GM18868 (cell line): ENCODE results near the gene B4GALT2.

Experiments used
- ATAC-seq: cut with Tn5 transposase; IDR thresholded peaks from one replicate; pipeline ENCODE4 v1.9.1; 2021; ENCODE audit warnings: mild to moderate bottlenecking, moderate library complexity; ENCODE audit not compliant: unreplicated experiment

Gene B4GALT2

GRCh38 chr1:43983253-43983899 is 4.4 kb downstream of the B4GALT2 start:
- ATAC-seq: no peak

GRCh38 chr1:43984855-43985254 is 5.8 kb downstream of the B4GALT2 start:
- ATAC-seq: no peak

GRCh38 chr1:43985984-43986595 is 7.1 kb downstream of the B4GALT2 start:
- ATAC-seq: no peak

GRCh38 chr1:43986712-43987111 is 7.7 kb downstream of the B4GALT2 start:
- ATAC-seq: no peak

- no peak for ATAC-seq
Measured at GRCh38 chr1:43987159-43987902, 8.3 kb downstream of the B4GALT2 start.

- no peak for ATAC-seq
Measured at GRCh38 chr1:43990271-43991199, 11.5 kb downstream of the B4GALT2 start.

- no peak for ATAC-seq
Measured at GRCh38 chr1:43991200-43991475, 12.1 kb downstream of the B4GALT2 start.

GRCh38 chr1:43991476-43992231 is 12.6 kb downstream of the B4GALT2 start, which contains the start of gene CCDC24:
Gene CCDC24 (plus strand): TSS chr1:43991599. CDS start chr1:43991879, 280 bp downstream.
- ATAC-seq: peak; percentile 72

- no peak for ATAC-seq
Measured at GRCh38 chr1:43992232-43992995, 13.4 kb downstream of the B4GALT2 start.

- no peak for ATAC-seq
Measured at GRCh38 chr1:43993206-43993914, 14.3 kb downstream of the B4GALT2 start.

GRCh38 chr1:43994071-43994470 is 15.1 kb downstream of the B4GALT2 start:
- ATAC-seq: no peak

- ATAC-seq: no peak
Measured at GRCh38 chr1:43994794-43995790, 16.1 kb downstream of the B4GALT2 start.

GRCh38 chr1:43995984-43996732 is 17.1 kb downstream of the B4GALT2 start:
- no peak for ATAC-seq

- ATAC-seq: no peak
Measured at GRCh38 chr1:43996733-43997115, 17.7 kb downstream of the B4GALT2 start.

- ATAC-seq: no peak
Measured at GRCh38 chr1:43997295-43997999, 18.4 kb downstream of the B4GALT2 start.

GRCh38 chr1:43998000-43998378 is 19.0 kb downstream of the B4GALT2 start:
- no peak for ATAC-seq

GRCh38 chr1:43999455-43999854 is 20.4 kb downstream of the B4GALT2 start:
- ATAC-seq: no peak
